ENCODE results near the gene OTX2. TPM values are rescaled to one million over a fixed set of nuclear protein-coding genes. Genes with fewer than 3 reads are reported as not detected.

The OTX2 gene
- total and polyA plus RNA-seq, 2 of the 13 experiments (the other 11 are each of a cell fraction or from before 2014, with no cell fraction given) = not detected

- TF ChIP-seq KLF16 (CRISPR knock-in tag; IDR thresholded peaks at IDR 0.05) = no peak
- no peak for TF ChIP-seq PBX2 (CRISPR knock-in tag; IDR thresholded peaks at IDR 0.05)
- TF ChIP-seq, protein P1, sequence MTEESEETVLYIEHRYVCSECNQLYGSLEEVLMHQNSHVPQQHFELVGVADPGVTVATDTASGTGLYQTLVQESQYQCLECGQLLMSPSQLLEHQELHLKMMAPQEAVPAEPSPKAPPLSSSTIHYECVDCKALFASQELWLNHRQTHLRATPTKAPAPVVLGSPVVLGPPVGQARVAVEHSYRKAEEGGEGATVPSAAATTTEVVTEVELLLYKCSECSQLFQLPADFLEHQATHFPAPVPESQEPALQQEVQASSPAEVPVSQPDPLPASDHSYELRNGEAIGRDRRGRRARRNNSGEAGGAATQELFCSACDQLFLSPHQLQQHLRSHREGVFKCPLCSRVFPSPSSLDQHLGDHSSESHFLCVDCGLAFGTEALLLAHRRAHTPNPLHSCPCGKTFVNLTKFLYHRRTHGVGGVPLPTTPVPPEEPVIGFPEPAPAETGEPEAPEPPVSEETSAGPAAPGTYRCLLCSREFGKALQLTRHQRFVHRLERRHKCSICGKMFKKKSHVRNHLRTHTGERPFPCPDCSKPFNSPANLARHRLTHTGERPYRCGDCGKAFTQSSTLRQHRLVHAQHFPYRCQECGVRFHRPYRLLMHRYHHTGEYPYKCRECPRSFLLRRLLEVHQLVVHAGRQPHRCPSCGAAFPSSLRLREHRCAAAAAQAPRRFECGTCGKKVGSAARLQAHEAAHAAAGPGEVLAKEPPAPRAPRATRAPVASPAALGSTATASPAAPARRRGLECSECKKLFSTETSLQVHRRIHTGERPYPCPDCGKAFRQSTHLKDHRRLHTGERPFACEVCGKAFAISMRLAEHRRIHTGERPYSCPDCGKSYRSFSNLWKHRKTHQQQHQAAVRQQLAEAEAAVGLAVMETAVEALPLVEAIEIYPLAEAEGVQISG (CRISPR knock-in tag; IDR thresholded peaks at IDR 0.05) = no peak
- TF ChIP-seq FOSL2 (CRISPR knock-in tag; IDR thresholded peaks at IDR 0.05) = no peak
Measured at GRCh38 chr14:56808383-56809269, 1.7 kb downstream of the OTX2 start (continued).

GRCh38 chr14:56808110-56808382, 2.2 kb downstream of the OTX2 start:
- Histone ChIP-seq H3K79me2 (ENCODE audit: insufficient read depth, low read length) (no peaks in the 10 kb centered on the region), H3K9ac (ENCODE audit: insufficient read depth, low read depth, low read length) (no peak overlapping the region), H2AFZ (ENCODE audit: low read length) (no peak overlapping the region), H3K27me3 (ENCODE audit: control insufficient read depth in 1 of 2, insufficient read depth in 2 of 2, low read length in 2 of 2) (peaks cover 12 to 65% of the 10 kb centered on the region in 2 experiments), H3K4me1 (ENCODE audit: insufficient read depth, low read length) (no peaks in the 10 kb centered on the region), H4K20me1 (ENCODE audit: insufficient read depth, low read length) (0 out of 2 replicates have a peak, but pooled peaks cover 4% of the 10 kb centered on the region), H3K4me3 (replicated peaks in 1 of 3; ENCODE audit: insufficient read depth in 1 of 3, low read depth in 2 of 3, low read length in 3 of 3) (no peak overlapping the region), H3K9me3 (ENCODE audit: low read length) (no peaks in the 10 kb centered on the region), H3K27ac (ENCODE audit: extremely low read length, insufficient read depth, low read length) (no peak overlapping the region), H3K4me2 (ENCODE audit: low read depth, low read length) (no peak overlapping the region), H3K36me3 (replicated peaks in 1 of 2; ENCODE audit: control insufficient read depth in 1 of 2, insufficient read depth in 2 of 2, low read length in 2 of 2) (no peaks in the 10 kb centered on the region)
- intact Hi-C loops (cut with micrococcal nuclease; ENCODE audit: unreplicated experiment) (no loop called here), in situ Hi-C loops (cut with HindIII; ENCODE audit: extremely low pct_ligation_motif_present, low pct_unique_long_range_greater_than_20kb) (no loop called here)
- TF ChIP-seq STAG1 (CRISPR knock-in tag; IDR thresholded peaks at IDR 0.05) = no peak
- TF ChIP-seq AKAP8 (CRISPR knock-in tag; IDR thresholded peaks at IDR 0.05) = no peak
- TF ChIP-seq, protein P2, sequence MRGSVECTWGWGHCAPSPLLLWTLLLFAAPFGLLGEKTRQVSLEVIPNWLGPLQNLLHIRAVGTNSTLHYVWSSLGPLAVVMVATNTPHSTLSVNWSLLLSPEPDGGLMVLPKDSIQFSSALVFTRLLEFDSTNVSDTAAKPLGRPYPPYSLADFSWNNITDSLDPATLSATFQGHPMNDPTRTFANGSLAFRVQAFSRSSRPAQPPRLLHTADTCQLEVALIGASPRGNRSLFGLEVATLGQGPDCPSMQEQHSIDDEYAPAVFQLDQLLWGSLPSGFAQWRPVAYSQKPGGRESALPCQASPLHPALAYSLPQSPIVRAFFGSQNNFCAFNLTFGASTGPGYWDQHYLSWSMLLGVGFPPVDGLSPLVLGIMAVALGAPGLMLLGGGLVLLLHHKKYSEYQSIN (CRISPR knock-in tag; IDR thresholded peaks at IDR 0.05; ENCODE audit: borderline replicate concordance) = no peak
- no peak for TF ChIP-seq SMAD3 (CRISPR knock-in tag; IDR thresholded peaks at IDR 0.05)
- no peak for TF ChIP-seq MLX (CRISPR knock-in tag; IDR thresholded peaks at IDR 0.05)
- no peak for TF ChIP-seq MXD4 (CRISPR knock-in tag; IDR thresholded peaks at IDR 0.05)
- no peak for TF ChIP-seq EP300 (IDR thresholded peaks at IDR 0.05; ENCODE audit: low read depth in 2 of 2, low read length in 2 of 2)
- TF ChIP-seq EP300 (CRISPR knock-in tag; IDR thresholded peaks at IDR 0.05; ENCODE audit: borderline replicate concordance) = no peak
- no TSS peak for BruUV-seq (replicated peaks)
- FAIRE-seq (no peak), DNase-seq (ENCODE audit: low spot score) (no peak), ATAC-seq (no peak)
- WGBS (ENCODE audit: low lambda C conversion rate) = 33% methylated on average over 16 of the region's 16 CpGs
- ChIA-PET POLR2A (no interaction called here), CTCF (ENCODE audit: low intra/inter-chr PET ratio, low total read pairs) (no interaction called here)

Data from HepG2 (cell line).